ENCODE measurements around the gene E2F1.
"Not testable (repeated sequence)": the region's sequence is repeated elsewhere in the genome, so short reads cannot be mapped to it uniquely, and the experiment has no call there.

E2F1 gene

DNA sequence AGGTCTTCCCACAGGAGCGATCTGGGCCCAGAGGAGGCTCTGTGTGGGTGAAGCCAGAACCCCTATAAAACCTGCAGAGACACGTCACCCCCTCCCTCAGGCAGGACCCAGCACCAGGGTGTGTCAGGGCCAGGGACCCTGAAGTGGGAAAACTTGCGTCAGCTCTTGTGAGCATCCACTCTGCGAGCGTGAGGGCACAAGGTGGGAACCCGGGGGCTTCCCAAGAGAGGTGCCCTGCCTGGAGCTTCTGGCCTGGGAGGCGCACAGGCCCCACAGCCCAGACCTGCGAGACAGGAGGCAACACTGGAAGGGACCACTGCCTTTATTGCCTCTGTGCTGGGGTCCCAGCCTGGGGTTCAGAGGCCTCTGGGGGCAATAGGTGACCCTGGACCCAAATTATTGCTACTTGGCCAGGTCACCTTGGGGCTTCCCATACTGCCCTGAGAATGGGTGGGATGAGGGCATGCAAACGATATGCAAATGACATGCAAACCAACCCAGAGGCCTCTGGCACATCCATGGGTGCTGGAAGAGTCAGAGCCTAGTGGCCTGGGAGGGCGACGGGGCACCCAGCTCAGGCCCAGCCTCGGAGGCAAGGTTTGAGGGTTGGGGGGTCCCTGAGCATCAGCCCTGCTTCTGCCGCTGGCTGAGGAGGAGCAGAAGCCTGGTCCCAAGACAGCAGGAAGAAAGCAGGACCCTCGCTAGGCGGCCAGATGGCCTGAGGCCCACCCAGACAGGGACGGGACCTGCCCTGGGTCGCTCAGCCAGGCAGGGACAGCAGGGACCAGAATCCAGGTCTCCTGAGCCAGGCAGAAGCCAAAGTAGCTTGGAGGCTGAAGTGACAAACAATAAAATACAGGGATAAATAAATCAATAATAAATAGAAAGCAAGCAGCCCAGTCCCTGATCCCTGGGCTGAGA is 29.1 kb downstream of the E2F1 start:
- DNase-seq, result no peak

DNA sequence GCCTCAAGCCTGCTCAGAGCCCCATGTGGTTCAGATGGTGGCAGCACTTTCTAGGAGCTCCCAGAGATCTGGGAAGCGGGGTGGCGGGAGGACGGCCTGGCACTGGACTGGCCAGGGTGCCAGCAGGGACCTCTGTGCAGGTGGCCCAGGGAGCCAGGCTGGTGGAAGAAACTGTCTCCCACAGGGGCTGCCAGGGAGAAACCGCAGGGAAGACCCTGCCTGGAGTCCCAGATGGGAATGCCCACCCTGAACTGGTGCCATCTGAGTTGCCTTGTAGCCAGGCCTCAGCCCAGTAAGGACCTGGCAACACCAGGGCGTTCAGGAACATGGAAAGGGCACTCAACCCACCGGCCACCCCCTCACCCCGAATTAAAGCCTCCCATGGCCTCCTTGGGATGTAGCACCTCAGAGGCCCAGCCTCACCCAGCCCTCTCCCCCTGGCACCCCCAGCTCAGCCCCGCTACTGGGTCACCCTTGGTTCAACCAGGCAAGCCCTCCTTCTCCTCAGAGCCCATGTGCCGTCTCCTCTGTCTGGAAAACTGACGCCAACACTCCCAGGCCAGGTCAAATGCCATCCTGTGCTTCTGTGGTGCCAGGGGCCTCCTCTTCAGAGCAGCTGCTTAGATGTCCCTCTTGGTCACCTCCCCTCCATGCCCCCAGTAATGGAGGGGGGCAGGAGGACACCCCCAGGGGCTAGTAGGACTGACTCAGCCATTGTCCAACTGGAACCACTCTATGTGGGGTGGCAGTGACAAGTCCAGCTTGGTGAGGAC is 30.0 kb downstream of the E2F1 start:
- DNase-seq, result no peak

- DNase-seq, result no peak
Observed at GRCh38 chr20:33655164-33655563, 31.0 kb downstream of the E2F1 start.

- no peak for DNase-seq
Observed at GRCh38 chr20:33654680-33655161, 31.5 kb downstream of the E2F1 start.

DNA sequence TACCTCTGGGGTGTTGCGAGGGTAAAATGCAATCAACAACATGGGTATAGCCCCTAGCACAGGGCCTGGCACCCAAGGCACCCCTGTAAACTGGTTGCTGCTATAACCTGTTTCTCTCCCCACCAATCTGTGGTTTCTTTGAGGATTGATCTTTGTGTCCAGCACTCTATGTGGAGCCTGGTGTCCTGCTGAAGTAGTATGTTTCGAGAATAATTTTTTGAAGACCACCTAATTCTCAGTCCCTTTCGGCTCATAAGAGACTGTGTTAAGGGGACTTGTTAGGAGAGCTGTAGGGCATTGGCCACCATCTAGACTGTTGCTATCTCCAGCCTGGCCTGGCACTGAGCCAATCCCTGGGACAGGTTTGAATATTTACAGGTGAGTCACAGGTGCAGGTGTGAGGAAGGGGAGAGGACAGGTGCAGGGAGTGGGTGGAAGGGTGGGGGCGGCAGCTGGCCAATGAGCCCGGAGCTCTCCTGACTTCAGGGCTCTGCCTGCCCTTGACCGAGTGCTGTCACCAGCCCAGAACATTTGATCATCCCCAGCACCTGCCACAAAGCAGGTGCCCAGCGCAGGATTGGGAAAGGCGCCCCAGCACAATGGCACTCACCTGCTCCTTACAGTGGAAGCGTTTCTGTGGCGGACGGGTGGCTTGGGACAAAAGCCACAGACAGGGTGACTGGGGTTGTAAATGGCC is 32.1 kb downstream of the E2F1 start:
- DNase-seq, result no peak

DNA sequence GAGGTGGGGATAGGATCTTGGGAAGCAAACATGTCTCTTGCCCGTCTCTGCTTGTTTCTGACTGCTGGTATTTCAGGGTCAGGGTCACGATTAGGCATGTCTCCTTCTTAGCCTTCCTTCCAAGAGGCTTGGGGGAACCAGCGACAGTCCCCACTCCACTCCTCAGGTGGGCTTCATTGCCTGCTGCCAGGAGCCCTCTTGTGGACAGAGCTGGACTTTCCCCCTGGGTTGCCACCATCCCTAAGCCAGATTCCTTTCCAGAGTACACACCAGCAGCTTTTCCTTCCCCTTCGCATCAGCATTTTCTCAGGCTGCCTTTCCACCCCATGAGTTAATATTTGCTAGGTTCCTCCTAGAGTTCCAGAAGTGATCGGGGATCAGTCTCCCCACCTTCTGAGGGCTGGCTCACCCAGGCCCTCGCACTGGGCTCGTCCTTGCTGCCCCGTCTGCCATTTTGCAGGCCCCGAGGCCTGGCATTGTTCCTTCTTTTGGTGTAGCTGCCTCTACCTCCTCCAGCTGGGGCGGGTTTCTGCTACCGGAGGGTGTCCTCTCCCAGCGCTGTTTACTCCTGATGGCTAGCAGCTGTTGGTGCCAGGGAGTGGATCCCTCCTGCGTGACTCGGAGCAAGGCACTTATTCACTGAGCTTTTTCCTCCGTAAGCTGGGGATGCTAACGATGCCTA is 32.8 kb downstream of the E2F1 start:
- DNase-seq, result peak; percentile 54

GRCh38 chr20:33651562-33652048 is 34.6 kb downstream of the E2F1 start:
- DNase-seq, result no peak

DNA sequence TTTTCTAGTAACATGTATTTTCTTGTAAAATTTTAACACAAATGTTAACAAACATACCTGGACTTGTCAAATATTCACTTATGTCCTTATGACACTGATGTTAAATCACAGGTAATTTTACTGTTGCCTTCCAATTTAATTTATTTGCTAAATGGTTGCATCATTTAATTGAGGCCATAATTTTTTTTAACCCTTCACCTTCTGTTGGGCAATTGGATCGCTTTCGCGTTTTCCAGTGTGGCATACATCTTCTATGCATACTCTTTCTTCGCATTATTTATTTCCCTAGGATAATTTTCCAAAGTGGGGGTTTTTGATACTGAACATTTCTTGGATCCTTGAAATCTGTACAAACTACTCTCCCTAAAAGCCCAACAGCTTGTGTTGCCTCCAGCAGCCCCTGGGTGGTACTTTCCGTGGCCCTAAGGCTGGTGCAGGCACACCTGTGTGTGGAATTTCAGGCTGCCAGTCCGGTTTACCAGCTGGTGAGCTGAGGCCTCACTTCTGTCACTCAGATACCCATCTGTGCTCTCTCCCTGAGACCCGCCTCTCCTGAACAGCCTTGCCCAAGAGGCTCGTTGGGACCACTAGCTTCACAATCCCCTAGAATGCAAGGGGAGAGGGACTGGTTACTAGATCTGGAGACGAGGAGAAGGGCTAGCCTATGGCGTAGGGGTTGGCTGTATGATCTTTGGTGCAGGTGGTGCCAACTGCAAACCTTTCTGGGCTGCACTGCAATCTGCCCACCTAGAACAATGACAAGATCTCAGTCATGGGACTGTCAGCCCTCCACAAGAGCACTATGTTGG is 35.2 kb downstream of the E2F1 start:
- no peak for DNase-seq

- no peak for DNase-seq
Observed at GRCh38 chr20:33650111-33650752, 36.0 kb downstream of the E2F1 start.

DNA sequence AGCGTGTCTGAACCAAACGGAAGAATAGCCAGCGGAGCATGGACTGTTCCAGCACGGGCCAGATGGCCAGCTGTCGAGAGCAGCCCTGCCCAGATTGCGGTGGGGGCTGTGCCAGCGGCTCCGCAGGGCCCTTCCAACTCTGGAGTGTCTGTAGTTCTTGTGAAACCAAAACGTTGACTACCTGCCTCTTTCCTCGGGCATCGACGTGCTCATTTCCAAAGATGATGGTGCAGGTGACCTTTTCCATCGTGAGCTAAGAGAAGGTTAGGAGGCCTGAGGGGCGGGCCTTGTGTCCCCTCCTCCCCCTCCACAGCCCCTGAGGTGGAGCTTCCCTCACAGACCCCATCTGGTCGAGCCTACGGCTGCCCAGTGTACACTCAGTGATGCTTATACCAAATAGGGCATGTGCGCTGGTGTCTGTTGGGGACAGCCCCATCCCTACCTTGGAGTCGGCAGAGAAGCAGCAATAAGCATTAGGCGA is 36.9 kb downstream of the E2F1 start:
- no peak for DNase-seq

- DNase-seq, result no peak
Observed at GRCh38 chr20:33648396-33649004, 37.7 kb downstream of the E2F1 start.

DNA sequence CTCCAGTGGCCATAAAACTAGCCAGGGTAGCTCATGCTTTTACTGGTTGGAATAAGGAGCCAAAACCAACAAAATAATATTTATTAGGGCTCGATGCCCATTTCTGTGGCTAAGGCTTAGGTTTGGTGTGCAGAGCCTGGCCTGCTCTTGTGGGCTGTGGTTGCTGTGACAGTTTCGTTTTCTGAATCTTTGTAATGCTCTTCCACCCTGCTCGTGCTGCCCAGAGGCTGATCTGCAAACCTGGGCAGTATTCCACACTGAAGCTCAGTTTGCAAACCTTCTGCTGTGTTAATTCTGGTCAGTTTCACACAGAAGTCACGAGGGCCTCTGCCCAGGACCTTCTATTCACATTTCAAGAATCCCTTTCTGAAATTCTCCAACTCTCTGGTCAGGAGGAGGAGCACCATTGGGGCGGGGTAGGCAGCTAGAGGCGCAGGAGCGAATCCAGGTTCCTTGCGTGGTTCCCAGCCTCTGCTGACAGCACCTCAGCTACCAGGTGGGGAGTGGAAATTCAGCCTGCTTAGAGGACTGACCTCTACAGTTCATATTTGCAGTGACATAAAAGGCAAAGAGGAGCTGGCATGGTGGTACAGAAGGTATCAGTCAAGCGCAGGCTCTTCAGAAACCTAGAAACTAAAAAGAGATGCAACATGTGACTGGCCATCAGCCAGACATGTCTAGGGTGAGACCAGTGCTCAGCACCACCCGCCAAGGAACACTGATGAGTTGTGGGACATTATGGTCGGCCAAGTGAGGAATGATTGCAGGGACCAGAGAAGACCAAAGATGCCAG is 38.4 kb downstream of the E2F1 start:
- peak; percentile 22 for DNase-seq

DNA sequence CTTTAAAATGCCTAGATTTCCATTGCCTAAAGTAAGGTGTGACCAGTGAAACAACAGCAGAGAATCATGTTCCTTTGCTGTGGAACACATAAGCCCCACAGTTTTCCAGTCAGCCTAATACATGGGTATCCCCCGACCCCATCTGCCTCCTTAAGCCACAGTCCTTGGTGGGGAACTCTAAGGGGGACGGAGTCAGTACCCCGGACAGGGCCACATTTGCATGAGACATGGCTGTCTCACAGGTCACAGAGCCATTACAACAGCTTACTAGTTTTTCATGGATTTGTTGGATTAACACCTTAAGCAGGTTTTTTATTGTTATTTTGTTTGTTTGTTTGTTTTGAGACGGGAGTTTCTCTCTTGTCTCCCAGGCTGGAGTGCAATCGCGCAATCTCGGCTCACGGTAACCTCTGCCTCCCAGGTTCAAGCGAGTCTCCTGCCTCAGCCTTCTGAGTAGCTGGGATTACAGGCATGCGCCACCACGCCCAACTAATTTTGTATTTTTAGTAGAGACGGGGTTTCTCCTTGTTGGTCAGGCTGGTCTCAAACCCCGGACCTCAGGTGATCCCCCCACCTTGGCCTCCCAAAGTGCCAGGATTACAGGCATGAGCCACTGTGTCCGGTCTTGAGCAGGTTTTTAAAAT is 39.1 kb downstream of the E2F1 start:
- not testable (repeated sequence) for DNase-seq

DNA sequence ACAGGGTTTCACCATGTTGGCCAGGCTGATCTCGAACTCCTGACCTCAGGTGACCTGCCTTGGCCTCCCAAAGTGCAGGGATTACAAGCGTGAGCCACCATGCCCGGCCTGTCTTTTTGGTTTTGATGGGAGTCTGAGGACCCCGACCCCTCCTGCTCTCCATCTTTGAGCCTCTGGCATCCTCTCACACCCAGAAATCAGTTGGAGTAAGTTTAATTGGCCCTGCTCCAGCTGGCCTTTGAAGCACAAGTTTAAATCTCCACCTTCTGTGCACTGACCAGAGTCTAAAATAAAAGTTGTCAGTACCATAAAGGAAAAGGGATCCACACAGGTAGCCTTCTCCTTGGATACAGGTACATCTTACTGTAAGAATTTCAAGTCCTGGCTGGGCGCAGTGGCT is 40.0 kb downstream of the E2F1 start:
- no peak for DNase-seq

DNA sequence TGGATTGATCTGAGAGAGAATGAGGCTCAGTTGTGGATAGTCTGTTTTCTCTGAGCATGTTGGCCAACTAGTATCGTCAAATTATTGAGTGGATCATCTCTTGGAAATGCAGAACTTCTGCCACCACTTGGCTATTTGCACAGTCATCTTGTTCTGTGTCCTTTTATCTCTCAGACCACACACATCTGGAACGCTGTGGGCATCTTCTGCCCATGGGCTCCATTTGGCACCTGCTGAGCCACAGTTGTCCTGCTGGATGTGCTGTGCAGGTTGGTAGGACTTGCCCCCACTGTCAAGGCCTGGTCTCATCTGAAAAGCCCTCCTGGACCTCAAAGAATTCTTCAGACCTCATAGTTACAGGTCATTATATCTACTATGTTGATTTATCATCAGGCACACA is 40.8 kb downstream of the E2F1 start:
- DNase-seq, result no peak

- no peak for DNase-seq
Observed at GRCh38 chr20:33645072-33645358, 41.2 kb downstream of the E2F1 start.

GRCh38 chr20:33644313-33645071 is 41.7 kb downstream of the E2F1 start:
- no peak for DNase-seq

DNA sequence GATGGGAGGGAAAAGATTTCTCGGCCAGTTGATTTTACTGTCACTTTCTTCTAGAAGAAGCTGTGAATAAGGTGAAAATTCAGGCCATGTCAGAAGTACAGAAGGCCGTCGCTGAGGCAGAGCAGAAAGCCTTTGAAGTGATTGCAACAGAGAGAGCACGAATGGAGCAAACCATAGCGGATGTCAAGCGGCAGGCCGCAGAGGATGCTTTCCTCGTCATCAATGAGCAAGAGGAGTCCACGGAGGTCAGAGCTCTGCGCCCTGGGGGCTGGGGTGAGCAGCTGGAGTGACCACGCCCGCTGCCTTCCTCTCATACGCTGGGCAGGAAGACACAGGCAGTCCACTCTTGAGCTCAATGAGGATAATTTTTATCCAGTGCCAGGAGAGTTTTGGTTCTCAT is 45.9 kb downstream of the E2F1 start:
- DNase-seq, result no peak

DNA sequence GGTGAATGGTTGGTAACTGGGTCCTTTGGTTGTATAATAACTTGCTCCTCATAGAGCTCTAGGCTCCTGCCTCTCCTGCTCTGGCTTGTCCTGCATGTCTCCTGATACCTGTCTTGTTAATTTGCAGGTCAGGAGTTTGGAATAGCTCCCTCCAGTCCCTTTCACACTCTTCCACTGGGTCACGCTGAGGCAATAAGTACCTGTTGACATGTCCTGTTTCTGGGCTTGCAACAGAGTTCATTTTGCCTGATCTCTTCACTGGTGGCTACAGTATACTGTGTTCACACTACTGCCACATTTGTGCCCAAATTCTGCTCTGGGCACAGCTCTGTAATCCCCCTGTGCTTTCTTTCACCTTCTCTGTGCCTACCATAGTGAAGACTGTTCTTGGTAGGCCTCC is 49.4 kb downstream of the E2F1 start:
- DNase-seq, result no peak

All from CD4-positive, alpha-beta T cell treated with Interleukin-10 for 1 hour (primary cell).